HEK293T (cell line): ENCODE data around the gene LRPPRC.

Source experiments
- CTCF ChIA-PET: fragments of 350-600 bp; formaldehyde crosslinking; extraction: SDS; loops from one replicate; lab custom pipeline; 2021; ENCODE audit warnings: antibody characterized with exemption, inconsistent platforms; lab: Yijun Ruan, JAX
- POLR2A ChIA-PET: fragments of 350-600 bp; formaldehyde crosslinking; extraction: SDS; loops from one replicate; lab custom pipeline; 2020; ENCODE audit warnings: antibody characterized with exemption, inconsistent platforms; lab: Yijun Ruan, JAX
- DNase-seq: peaks from one replicate; pipeline ENCODE4 v3.0.0; 2012; ENCODE audit warnings: mixed read lengths; ENCODE audit errors: extremely low spot score
- ARNT ChIP-seq: fragments of 450-650 bp; IDR thresholded peaks from 2 replicates; pipeline ENCODE4 v1.6.1; 2017; ENCODE audit warnings: mild to moderate bottlenecking
- BHLHE40 ChIP-seq: fragments of 450-650 bp; IDR thresholded peaks from 2 replicates; pipeline ENCODE4 v1.6.1; 2016; ENCODE audit warnings: mild to moderate bottlenecking, moderate library complexity, borderline replicate concordance
- CTBP1 ChIP-seq: fragments of 450-650 bp; IDR thresholded peaks from 2 replicates; pipeline ENCODE4 v1.6.1; 2016; ENCODE audit warnings: borderline replicate concordance
- ELF4 ChIP-seq: fragments of 450-650 bp; IDR thresholded peaks from 2 replicates; pipeline ENCODE4 v1.6.1; 2017; ENCODE audit warnings: antibody characterized with exemption
- FOXA1 ChIP-seq: fragments of 450-650 bp; IDR thresholded peaks from 2 replicates; pipeline ENCODE4 v1.6.1; 2016; ENCODE audit warnings: mild to moderate bottlenecking
- FOXK2 ChIP-seq: fragments of 450-650 bp; IDR thresholded peaks from 2 replicates; pipeline ENCODE4 v1.6.1; 2016; ENCODE audit warnings: mild to moderate bottlenecking
- FOXM1 ChIP-seq: fragments of 450-650 bp; IDR thresholded peaks from 2 replicates; pipeline ENCODE4 v1.6.1; 2017; ENCODE audit warnings: mild to moderate bottlenecking, borderline replicate concordance
- HDGF ChIP-seq: fragments of 450-650 bp; IDR thresholded peaks from 2 replicates; pipeline ENCODE4 v1.6.1; 2017; ENCODE audit warnings: antibody characterized with exemption, borderline replicate concordance
- L3MBTL2 ChIP-seq: fragments of 450-650 bp; conservative IDR thresholded peaks from 2 replicates; pipeline ENCODE4 v1.6.1; 2016; ENCODE audit warnings: mild to moderate bottlenecking
- LEF1 ChIP-seq: fragments of 450-650 bp; IDR thresholded peaks from 2 replicates; pipeline ENCODE4 v1.6.1; 2017; ENCODE audit warnings: mild to moderate bottlenecking, borderline replicate concordance
- NFRKB ChIP-seq: fragments of 450-650 bp; IDR thresholded peaks from 2 replicates; pipeline ENCODE4 v1.6.1; 2016; ENCODE audit warnings: mild to moderate bottlenecking, moderate library complexity
- SP1 ChIP-seq: fragments of 450-650 bp; IDR thresholded peaks from 2 replicates; pipeline ENCODE4 v1.6.1; 2017
- SUZ12 ChIP-seq: fragments of 450-650 bp; IDR thresholded peaks from 2 replicates; pipeline ENCODE4 v1.6.1; 2016; ENCODE audit warnings: mild to moderate bottlenecking
- TARDBP ChIP-seq: fragments of 450-650 bp; IDR thresholded peaks from 2 replicates; pipeline ENCODE4 v1.6.1; 2016
- ZNF384 ChIP-seq: fragments of 450-650 bp; IDR thresholded peaks from 2 replicates; pipeline ENCODE4 v1.6.1; 2016
- TF ChIP-seq, protein P1 (sequence below): fragments of 450-650 bp; IDR thresholded peaks from 2 replicates; pipeline ENCODE4 v1.6.1; 2016

The LRPPRC gene

DNA sequence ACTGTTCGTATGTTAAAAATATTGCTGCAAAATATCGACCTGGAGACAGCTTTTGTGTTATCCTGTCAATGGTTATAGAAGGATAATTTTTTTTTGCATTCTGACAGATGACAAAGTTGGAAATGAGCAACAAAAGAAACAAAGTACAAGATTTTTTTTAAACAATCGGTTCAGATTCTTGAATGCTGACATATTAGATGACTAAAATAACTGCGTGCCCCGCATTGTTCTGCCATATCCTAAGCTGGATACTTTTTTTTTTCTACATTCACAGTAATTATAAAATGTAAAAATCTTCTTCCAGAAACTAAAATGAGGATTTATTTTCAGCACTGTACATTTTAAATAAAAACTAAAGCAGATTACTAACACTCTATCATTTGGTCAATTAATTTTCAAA, 89.9 kb downstream of the LRPPRC start:
- DNase-seq: no peak
- CTCF ChIA-PET: no interaction called here
- TF ChIP-seq FOXK2: no peak
- TF ChIP-seq NFRKB: no peak
- no peak for TF ChIP-seq CTBP1
- no peak for TF ChIP-seq ARNT
- no peak for TF ChIP-seq TARDBP
- TF ChIP-seq LEF1: no peak
- TF ChIP-seq L3MBTL2: no peak
- TF ChIP-seq HDGF: no peak
- no peak for TF ChIP-seq ZNF384
- no peak for TF ChIP-seq SP1
- TF ChIP-seq, protein P1, sequence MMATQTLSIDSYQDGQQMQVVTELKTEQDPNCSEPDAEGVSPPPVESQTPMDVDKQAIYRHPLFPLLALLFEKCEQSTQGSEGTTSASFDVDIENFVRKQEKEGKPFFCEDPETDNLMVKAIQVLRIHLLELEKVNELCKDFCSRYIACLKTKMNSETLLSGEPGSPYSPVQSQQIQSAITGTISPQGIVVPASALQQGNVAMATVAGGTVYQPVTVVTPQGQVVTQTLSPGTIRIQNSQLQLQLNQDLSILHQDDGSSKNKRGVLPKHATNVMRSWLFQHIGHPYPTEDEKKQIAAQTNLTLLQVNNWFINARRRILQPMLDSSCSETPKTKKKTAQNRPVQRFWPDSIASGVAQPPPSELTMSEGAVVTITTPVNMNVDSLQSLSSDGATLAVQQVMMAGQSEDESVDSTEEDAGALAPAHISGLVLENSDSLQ: no peak
- no peak for TF ChIP-seq FOXA1
- no peak for TF ChIP-seq FOXM1
- TF ChIP-seq SUZ12: no peak
- POLR2A ChIA-PET: interaction anchor here (0.8 kb wide), 1 partner anchor 310 kb away, joined by 4 read pairs; the partner anchor contains the start of gene THADA

DNA sequence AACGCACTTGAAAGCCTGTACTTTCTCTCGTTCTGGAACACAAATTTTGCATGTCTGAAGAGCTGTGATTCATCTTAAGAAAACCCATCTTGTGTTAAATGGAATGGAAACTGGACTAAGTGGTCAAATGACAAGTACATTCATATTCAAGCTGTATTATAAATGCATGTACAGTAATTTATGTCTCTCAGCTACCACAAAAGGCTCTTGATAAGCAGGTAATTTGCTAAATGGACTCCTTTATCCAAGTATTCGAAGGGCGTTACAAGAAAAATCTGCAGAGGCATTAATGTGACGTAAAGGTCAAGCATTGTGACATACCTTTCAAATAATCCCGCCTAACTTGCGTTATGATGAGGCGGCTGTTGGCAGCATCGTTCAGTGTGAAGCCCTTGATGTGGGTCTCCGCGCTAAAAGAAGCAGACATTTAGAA, 90.4 kb downstream of the LRPPRC start:
- TF ChIP-seq FOXK2 (no peak), LEF1 (no peak), CTBP1 (no peak), ELF4 (no peak), BHLHE40 (no peak), SP1 (no peak), L3MBTL2 (no peak), SUZ12 (no peak), TARDBP (no peak), FOXM1 (no peak)
- TF ChIP-seq, protein P1: no peak
- ChIA-PET CTCF (no interaction called here), POLR2A (no interaction called here)
- DNase-seq: no peak

DNA sequence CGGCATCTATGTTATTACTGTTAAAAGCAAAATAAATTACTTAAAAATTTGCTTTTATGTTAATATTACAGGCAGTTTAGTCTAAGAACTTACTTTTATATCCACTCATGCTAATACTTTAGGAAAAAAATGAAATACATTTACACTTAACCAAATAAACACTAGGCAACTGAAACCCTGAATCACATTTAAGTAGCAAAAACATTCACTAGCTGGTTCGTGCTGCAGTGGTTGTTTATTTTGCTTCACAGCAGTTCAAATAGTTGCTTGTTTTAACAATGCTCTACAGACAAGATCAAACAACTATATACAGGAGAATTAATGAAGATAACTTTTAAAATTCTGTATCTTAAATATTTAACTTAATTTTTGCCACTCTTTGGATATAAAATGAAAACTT, 96.2 kb downstream of the LRPPRC start:
- POLR2A ChIA-PET: no interaction called here
- no peak for DNase-seq

DNA sequence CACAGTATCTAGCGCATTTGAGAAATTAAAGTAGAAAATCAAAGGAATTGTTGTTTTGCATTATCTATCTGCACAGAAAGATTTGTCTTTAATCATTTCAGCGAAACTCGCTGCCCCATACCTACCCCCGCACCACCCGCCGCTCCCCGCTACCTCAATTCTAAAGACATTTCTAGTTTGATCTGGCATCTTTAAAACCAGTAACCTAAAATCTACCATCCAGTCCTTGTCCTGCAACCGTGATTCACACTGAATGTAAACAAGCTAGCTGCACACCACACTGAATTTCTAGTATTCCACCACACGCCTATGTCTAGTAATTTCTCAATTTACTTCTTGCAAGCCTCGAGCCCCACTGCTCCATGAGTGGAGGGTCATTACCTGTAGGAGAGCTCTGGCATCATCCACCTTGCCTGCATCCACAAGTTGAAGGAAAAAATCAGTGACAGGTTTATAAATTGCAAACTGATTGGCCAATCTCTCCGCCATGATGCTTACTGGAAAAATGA, 96.9 kb downstream of the LRPPRC start:
- DNase-seq: no peak
- CTCF ChIA-PET: interaction anchor here (1.2 kb wide), 1 partner anchor 21 kb away, joined by 4 read pairs; no protein-coding TSS in a partner anchor

More for the DNA sequence above, 96.2 kb downstream of the LRPPRC start:
- CTCF ChIA-PET: no interaction called here
- TF ChIP-seq SP1 (no peak), HDGF (no peak), CTBP1 (no peak), LEF1 (no peak), TARDBP (no peak)
- TF ChIP-seq, protein P1: no peak

DNA sequence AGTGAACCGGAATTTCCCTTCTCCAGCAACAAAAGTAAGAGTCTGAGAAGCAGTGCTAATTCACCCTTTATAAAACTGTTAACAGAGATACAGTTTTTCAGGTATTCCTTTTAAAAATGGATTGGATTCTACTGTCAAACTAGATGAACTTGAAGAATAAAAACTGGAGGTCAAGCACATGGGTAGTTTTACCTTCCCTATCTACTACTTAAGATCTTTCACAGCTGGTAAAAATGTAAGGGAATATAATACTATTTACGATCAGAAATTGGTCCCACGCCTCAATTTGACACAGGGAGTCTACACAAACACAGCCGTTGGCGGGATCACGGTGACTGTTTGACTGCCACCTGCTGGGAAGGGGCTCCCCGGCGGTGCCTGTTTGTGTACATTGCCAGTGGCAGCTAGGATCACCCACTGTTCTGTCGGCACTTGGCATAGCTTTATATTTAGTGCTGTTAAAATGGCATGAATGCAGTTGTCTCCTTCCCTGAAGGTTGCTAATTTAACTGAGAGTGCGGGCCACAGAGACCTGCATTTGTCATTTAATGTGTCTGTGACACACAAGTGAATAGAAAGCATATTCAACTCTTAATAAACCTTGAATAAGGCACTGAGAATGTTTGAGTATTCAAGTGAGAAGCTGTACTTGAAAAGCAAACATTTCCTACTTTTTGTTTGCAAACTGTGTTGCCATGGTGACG, 97.5 kb downstream of the LRPPRC start:
- CTCF ChIA-PET: interaction anchor here (0.7 to 1.2 kb wide), 2 partner anchors 20 to 24 kb away, joined by 3 to 4 read pairs; no protein-coding TSS in a partner anchor
- TF ChIP-seq, protein P1: peak; percentile 71
- peak; percentile 61; the same call in 1 of the 2 replicates for TF ChIP-seq FOXA1
- TF ChIP-seq CTBP1: peak; percentile 75; the same call in 1 of the 2 replicates
- no peak for TF ChIP-seq FOXK2
- TF ChIP-seq LEF1: no peak
- DNase-seq: peak; percentile 64
- POLR2A ChIA-PET: no interaction called here

More for the DNA sequence above, 96.9 kb downstream of the LRPPRC start:
- TF ChIP-seq NFRKB: no peak
- no peak for TF ChIP-seq L3MBTL2
- TF ChIP-seq HDGF: no peak
- POLR2A ChIA-PET: no interaction called here

DNA sequence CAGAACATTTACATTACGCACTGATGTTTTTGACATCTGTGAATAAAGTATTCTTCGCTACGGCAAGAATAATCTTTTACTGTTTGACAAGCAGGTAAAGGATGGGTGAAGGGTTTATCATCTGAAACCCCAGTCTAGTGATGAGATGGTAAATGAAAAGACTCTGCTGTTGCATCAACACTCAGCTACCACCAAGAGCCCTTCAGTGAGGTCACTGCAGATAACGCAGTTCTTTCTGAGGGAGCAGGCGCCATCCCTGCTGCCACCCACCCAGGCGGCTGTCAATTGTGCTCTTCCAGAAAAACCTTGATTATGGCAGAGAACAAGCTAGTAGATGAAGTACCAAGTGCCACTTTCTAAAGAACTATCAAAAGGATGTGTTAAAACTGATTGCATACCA, 98.3 kb downstream of the LRPPRC start:
- CTCF ChIA-PET: interaction anchor here (0.5 to 0.7 kb wide), 2 partner anchors 23 to 1122 kb away, joined by 3 to 4 read pairs; no protein-coding TSS in a partner anchor

More for the DNA sequence above, 98.3 kb downstream of the LRPPRC start:
- TF ChIP-seq FOXA1 (no peak), L3MBTL2 (no peak), SP1 (no peak), BHLHE40 (no peak), TARDBP (no peak), CTBP1 (no peak), ELF4 (no peak), NFRKB (no peak), ARNT (no peak), SUZ12 (no peak), LEF1 (no peak), HDGF (no peak)
- POLR2A ChIA-PET: interaction anchor here (1.4 kb wide), 1 partner anchor 302 kb away, joined by 3 read pairs; the partner anchor contains the start of gene THADA
- no peak for DNase-seq
